Dermis blood vessel endothelial cell (primary cell): Measurements from ENCODE around the gene NABP1. TPM values are rescaled to one million over a fixed set of nuclear protein-coding genes. Genes with fewer than 3 reads are reported as not detected.

Source experiments
- DNase-seq: peaks from one replicate; pipeline ENCODE4 v3.0.0; 2010
- total RNA-seq: library from RNA; depleted of rRNA; stranded (reverse); fragments of >200 nt; gene quantifications from 2 replicates; pipeline ENCODE4 v1.2.3, GENCODE V29; 2014

Gene NABP1
- total RNA-seq, 1 donor from 2014 or later = 20.9 TPM

DNA sequence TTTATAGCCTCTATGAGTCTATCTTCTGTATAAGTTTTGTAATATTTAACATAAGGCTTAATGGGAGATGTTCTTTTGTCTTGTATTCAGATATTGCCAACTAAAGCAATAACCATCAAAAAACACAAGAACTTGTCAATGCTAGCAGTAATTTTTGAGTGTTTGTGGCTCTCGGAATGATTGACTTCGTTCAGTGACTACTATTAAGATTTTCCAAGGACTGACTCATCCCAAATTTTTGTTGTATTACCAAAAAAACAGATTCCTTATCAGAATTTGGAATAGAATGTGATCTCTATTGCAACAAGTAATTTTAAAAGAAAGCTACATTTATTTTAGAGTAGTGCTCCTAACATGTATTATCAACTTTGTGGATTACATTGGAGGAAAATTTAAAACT is 8.1 kb downstream of the NABP1 start:
- no peak for DNase-seq

DNA sequence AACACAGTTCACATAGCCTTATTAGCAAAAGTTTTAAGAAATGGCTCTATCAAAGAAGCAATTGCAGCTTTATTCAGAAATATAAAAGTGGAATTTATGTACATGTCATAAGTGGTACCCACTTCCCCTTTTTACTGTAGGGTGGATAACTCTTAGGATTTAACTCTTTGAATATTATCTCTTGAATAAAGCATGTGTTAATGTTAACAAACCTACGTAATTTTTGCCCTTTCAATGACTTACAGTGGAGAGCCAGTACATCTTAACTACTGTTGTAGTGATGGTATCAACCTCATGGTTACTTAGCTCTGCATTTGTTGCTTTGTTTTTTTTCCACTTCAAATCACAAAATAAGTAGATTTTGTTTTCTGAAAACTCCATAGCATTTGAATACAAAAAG is 8.8 kb downstream of the NABP1 start:
- DNase-seq = no peak

DNA sequence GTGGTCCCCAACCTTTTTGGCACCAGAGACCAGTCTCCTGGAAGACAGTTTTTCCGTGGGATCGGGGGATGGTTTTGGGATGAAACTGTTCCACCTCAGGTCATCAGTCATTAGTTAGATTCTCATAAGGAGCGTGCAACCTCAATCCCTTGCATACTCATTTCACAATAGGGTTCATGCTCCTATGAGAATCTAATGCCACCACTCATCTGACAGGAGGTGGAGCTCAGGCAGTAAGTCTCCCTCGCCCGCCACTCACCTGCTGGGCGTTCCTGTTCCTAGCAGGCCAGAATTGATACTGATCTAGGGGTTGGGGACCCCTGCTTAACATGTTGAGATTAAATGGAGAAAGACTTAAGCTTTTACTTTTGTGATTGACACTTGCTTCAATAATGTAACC is 9.9 kb downstream of the NABP1 start:
- no peak for DNase-seq

DNA sequence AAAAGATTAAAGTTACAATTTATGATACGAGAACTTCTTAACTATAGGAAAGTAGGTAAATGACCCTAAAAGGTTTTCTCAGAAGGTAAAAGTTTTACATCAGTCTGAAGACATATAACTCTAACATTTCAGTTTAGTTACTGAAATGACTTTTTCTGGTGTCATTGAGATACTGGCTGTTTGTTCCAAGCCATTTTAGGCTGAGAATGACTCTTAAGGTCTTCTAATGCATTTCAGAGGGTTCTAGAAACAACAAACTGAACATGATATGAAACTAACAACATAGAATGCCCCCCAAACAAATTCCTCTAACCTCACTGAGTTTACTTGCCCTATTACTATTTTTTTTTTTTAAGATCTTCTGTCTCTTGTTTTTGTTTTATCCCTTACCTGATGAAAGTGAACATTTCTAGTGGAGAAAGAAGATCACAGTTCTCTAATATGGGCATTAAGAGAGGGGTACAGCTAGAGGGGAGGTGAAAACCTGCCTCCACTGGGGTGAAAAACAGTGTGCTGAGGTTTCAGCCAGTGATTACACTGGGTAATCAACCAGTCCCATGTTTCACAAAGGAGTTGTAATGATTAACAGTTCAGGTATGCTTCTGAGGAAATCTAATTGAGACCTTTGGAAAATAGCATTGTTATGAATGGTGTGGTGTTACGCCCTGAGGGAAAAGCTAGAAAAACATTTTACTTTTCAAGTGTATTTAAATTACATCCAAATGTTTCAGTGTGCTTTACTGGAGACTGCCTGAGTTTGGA is 11.2 kb downstream of the NABP1 start:
- peak; percentile 82 for DNase-seq

DNA sequence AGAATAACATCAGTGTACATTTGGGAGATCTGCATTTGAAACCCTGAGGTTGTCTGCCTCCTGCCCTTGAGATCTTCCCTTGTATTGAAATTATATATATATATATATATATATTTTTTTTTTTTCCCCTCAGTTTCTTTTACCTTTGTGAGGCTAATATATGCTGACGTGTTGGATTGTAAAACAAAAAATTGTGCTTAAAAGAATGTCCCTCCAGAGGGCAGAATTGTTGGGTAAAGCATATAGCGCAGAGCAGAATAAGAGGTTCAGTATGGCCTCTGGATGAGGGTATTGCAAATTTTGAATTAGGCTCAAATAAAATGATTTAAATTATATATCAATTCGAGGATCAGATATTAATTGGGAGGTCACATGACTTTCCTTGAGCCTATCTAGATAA is 12.4 kb downstream of the NABP1 start:
- DNase-seq = no peak

DNA sequence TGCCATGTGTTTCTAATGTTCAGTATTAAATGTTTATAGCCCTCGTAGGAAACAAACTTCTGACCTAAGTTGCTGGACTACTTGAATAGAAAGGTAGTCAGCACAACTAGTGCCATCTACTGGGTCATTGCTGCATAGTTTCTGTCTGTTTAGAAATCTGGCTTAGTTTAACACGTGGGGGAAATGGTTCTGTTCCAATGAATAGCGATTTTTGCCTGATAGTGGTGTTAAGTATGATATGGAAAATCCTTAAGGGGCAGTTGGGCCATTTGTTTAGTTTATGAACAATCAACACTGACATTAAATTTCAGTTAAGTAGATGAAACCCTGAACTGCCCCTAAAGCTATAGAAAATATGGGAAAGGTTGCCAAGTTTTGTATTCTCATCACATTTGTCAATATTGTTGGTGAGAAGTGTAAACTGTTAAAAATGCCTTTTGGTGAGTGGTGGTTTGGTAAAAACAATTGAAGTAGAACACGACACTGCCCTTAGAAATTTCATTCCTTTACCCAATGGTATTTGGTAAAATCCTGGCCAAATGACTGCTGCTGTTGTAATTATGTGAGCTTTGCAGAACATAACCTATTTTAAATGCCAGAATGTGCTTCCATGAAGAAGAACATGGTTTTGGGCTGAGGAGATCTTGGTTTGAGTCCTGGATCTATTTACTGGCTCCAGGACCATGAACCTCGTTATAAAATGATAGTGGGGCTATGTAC is 13.2 kb downstream of the NABP1 start:
- peak; percentile 91 for DNase-seq

DNA sequence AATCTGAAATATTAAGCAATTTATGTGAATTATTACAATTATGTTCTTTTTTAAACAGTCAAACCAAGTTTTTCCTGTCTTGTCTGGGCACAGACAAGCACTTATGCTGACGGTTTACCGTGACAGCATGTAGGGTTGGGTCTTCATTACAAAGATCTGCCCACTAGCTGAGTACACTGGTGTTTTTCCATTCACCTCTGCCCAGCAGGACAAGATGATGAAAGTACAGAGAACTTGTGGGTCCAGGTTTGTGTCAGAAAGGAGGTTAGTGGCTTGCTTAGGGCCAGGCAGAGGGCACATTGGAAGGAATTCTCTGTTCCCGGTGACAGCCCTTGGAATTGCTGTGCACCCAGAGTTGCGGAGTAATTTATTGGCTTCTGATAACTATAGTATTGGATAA is 14.0 kb downstream of the NABP1 start:
- DNase-seq = no peak

DNA sequence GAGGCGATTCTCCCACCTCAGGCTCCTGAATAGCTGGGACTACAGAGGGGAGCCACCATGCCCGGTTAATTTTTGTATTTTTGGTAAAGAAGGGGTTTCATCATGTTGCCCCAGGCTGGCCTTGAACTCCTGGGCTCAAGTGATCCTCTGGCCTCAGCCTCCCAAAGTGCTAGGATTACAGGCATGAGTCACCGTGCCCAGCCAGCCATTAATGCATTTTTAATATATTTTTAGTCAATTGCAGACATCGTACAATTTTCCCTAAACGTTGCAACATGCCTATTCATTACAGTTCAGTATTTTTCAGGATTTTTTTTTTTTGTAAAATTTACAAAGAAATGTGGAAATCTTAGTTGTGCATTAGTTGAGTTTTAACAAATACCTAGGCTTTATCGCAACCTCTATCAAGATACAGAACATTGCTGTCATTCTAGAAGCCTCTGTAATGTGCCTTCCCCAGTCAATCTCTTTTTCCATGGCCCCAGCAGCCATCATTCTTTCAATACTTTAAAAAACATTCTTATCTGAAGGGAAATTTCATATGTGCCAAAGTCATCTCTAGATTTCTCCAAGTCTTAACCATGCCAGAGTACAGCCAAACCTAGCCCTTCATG is 14.7 kb downstream of the NABP1 start:
- DNase-seq = no peak

DNA sequence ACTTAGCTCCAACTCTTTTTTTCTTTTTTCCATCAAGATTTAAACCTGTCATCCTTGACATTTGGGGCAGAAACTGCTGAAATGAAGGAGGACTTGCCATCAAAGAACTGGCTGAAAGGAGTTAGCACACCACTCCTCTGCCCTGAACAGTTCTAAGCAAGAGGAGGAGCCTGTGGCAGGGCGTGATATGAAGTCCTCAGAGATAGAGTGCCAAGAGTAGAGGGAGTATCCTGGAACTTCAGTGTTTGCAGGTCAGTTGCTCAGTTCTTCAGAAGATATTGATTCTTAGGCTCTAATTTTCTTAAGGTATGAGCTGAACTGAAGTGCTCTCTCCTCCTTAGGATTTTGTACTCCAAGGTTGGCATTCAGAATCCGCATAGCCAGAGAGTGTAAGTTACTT is 15.2 kb downstream of the NABP1 start:
- no peak for DNase-seq

DNA sequence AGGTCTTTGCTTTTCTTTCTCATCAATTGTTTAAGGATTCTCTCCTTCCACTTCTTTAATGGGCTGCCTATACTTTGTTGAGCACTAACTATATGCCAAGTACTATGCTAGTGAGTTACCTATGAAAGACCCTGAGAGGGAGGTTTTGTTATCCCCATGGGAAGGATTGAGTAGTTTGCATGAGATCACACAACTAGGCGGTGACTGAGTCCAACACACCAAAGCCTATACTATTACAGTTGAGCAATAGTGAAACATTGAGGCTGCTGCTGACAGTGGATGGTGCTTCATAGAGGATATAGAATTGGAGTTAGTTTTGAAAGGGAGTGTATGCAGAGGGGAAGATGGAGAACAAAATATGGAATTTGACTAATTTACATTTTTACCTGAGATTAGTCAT is 15.8 kb downstream of the NABP1 start:
- DNase-seq = no peak

DNA sequence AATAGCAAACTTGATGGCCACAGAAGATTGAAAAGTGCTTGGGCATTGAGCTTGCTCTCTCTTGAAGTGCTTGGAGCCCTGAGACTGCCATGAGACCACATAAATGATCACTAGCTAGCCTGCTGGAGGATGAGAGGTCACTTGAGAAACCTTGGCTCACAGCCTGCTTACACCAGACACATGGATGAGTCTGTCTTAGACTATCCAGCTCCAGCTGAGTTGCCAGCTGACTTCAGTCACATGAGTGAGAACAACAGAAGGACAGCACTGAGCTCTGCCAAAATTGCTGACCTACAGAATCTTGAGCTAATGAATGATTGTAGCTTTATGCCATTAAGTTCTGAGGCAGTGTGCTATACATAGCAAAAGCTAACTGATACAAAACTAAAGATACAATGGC is 18.1 kb downstream of the NABP1 start:
- peak; percentile 53 for DNase-seq

DNA sequence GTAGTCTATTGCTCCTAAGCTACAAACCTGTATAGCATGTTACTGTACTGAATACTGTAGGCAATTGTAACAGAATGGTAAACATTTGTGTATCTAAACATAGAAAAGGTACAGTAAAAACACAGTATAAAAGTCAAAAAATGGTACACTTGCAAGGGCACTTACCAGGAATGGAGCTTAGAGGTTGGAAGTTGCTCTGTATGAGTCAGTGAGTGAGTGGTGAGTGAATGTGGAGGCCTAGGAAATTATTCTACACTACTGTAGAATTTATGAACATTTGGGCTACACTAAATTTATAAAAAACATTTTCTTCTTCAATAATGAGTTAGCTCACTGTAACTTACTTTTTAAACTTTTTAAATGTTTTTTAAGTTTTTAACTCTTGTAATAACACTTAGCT is 19.0 kb downstream of the NABP1 start:
- no peak for DNase-seq

DNA sequence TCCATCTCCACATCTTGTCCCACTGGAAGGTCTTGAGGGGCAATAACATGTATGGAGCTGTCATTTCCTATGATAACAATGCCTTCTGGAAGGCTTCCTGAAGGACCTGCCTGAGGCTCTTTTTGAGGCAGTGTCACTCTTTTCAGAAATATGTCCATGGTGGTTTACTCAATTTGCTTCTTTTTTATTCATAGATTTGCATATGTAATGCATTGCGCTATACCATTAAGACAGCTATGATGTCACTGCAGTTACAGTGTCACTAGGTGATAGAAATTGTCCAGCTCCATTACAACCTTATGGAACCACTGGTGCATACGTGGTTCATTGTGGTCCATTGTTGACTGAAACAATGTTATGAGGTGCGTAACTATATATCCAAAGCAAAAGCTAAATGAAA is 19.9 kb downstream of the NABP1 start:
- DNase-seq = no peak

DNA sequence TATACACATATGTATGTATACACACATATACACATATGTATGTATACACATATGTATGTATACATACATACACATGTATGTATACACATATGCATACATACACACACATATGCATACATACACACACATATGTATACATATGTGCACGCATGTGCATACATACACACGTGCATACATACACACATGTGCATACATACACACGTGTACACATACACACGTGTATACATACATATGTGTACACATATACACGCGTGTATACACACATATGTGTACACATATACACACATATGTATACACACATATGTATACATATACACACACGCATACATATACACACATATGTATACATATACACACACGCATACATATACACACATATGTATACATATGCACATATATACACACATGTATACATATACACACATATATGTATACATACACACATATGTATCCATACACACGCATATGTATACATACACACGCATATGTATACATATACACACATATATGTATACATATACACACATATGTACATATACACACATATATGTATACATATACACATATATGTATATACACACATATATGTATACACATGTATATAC is 21.5 kb downstream of the NABP1 start:
- DNase-seq = no peak

DNA sequence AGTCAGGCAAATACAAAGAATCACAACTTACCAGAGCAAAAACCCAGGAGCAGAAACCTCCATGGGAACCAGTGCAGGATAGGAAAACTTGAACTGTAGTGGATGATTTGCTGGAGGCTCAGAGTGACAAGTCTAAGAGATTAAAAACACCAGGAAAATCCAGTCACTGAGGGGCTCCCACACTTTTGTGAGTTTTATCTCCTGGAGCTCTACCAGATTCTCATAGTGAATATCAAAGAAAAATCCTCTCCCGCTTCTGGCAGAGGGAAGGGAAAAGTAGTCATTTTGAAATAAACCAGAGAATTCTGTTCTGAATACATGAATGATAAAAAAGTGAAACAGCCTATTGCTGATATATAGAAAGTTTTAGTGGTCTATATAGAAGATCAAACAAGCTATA is 23.1 kb downstream of the NABP1 start:
- no peak for DNase-seq

DNA sequence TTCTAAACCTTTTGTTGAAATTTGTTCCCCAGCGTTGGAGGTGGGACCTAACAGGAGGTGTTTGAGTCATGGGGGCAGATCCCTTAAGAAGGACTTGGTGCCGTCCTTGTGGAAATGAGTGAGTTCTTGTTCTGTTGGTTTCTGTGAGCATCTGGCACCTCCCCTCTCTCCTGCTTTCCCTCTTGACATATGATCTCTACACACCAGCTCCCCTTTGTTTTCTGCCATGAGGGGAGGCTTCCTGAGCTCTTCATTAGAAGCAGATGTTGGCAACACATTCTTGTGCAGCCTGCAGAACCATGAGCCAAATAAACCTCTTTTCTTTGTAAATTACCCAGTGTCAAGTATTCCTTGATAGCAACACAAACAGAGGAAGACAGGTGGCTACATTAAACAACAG is 23.8 kb downstream of the NABP1 start:
- no peak for DNase-seq

DNA sequence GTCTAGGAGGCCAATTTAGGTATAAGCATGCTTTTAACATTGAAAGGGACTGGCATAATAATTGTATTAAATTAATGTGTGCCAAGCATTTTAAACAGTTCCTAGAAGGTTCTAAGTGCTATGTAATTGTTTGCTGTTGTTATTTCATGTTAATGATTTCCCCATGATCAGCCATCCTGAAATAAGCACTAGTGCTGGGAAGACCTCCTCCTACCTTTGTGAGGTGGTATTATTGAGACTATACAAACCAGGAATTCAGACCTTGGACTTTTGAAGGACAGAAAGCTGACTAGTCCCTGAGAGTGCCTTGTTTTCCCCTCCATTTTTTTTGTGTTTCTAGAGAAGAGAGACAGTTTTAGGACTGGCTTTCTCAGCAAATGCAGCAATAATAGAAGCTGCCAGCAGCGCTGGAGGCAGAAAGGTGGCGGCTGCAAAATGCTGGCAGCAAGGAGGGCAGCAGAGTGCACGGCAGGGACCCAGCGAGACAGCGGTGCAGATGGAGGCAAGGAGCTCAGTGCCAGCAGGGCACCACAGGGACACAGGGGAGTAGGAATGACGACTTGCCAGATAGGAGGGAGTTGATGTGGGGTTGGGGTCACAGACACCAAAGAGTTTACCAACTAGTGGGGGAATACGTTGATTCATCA is 25.3 kb downstream of the NABP1 start:
- DNase-seq = no peak

DNA sequence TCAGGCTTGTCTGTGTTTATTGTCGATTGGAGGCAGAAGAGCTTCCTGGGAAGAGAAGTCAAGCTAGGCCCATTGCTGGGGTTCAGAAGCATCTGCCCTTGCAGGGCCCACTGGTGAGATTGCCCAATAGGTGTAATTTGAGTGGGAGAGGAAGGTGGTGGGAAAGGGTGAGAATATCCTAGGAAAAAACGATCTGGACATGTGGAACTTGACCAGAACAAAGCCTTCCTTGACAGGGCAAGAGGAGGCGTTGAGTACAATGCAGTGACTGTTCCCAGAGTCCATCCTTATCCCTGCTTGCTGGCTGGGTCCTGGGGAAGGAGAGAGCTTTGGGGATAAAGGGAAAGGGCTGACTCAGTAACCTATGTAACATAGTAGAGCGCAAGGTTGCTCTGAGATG is 27.1 kb downstream of the NABP1 start:
- no peak for DNase-seq

DNA sequence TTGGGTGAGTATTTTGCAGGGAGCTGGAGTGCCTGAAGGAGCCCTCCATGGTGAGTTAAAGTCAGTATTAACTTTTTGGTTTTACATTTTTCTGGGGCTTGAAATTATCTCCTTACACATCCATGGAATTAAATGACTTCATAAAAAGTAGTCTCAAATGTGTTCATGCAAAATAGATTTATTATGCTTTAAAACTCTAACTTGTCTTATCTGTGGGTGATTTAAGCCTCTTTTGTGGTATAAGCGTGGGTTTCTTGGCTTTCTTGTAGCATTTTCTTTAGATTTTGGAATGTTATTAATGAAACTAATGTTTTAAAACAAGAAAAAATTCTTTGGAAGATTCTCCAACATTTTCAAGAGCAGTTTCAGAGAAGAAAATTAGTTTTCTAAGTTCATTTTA is 27.8 kb downstream of the NABP1 start:
- no peak for DNase-seq

DNA sequence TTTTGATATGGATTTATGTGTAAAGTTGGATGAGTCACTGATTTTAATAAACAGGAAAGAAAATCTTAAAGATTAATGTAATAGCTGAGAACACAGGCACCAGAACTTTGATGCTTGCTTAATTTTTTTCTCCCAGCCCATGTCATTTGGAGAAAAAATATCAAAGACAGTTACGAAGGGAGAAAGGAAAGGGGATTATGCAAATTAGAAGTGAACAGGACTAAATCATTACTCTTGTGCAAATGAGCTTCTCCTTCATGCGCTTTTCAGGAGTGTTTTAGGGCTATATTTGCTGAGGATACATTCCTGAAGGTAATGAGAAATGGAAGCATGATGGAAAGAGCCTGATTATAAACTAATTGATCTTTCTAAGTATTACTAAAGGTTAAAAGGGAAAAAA is 28.9 kb downstream of the NABP1 start:
- no peak for DNase-seq

DNA sequence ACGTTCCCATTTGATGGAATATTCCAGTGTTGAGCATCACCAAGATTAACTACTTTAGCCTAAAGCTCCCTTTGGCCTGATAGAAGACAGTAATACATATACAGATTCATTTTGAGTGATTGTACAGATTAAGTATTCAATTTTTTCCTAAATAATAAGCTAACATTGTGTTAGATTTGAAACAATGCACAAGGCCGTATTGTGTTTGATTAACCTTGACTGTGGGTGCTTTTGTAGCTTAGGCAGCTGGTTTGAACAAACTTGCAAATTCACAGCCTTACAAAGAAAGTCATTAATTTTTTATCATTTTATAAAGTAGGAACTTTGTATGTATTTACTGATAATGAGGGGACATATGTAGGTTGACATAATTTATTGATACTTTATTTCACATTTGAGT is 29.6 kb downstream of the NABP1 start:
- DNase-seq = no peak

DNA sequence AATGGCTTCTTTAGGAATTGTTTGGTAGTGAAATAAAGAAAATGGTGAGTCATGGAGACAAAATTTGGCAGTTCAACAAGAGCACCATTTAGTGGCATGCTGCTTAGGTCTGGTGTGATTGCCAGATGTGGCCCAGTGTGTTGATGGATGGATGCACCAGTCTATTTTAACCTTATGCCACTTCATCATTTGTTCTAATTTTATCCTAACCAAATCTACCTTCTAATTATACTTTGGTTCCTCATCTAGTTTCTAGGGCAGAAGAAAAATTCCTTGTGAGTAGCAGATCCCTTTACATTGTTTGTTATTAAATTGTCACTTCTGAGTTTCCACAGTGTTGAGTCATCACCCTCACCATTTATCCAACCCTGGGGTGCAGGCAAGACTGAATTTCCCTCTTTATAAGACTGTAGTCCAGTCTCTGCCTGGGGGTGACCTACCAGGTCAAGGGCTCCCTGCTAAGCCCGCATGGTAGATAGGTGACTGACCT is 32.5 kb downstream of the NABP1 start:
- DNase-seq = no peak

DNA sequence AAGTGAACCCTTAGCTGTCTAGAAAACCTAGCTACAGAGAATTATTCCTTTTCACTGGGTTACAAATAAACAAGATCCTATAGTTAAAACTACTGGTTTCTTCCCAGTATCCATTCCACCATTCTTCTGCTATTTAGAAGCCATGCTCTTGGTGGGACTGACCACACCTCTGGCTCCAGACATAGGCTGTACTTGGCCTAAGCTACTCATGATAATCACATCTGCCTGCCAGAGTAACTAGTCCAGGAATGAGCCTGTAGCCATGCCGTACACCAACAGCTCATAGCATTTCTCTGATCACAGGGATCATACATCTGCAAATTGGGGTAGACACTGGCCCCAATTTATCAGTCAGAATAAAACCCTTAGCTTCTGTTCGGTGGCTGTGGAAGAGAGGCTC is 33.7 kb downstream of the NABP1 start:
- DNase-seq = no peak
